Posterior cingulate gyrus (tissue), 11 donors: ENCODE results near the gene FSTL4.
"Not testable (repeated sequence)": the region's sequence is repeated elsewhere in the genome, so short reads cannot be mapped to it uniquely, and the experiment has no call there.

ENCODE experiments used
- DNase-seq, 10 donors: peaks; one replicate each; pipeline versions ENCODE4 v3.0.0 to v3.0.0-alpha.2; 2020 to 2021; ENCODE audit warnings: mixed read lengths in 3 of 10
- intact Hi-C: fragments of 100-400 bp; cut with DNase I; formaldehyde crosslinking; loops from one replicate; pipeline ENCODE4 v1.15.1; 2023

Gene FSTL4

GRCh38 chr5:133461796-133462516 is 150.4 kb downstream of the FSTL4 start:
- DNase-seq = no peak
- intact Hi-C loops = no loop called here

GRCh38 chr5:133460172-133460758 is 152.1 kb downstream of the FSTL4 start:
- peak in 2 of 10 donors; percentile 21 to 70 for DNase-seq
- intact Hi-C loops = no loop called here

- intact Hi-C loops = no loop called here
- no peak for DNase-seq
Measured at GRCh38 chr5:133459474-133460160, 152.7 kb downstream of the FSTL4 start.

GRCh38 chr5:133458435-133458834 is 153.9 kb downstream of the FSTL4 start:
- peak in 1 of 10 donors; percentile 39 for DNase-seq
- intact Hi-C loops = no loop called here

GRCh38 chr5:133457439-133458355 is 154.6 kb downstream of the FSTL4 start:
- DNase-seq = peak in 1 of 10 donors; percentile 59
- intact Hi-C loops = no loop called here

- intact Hi-C loops = no loop called here
Measured at GRCh38 chr5:133456933-133457402, 155.4 kb downstream of the FSTL4 start.

GRCh38 chr5:133455676-133456075 is 156.7 kb downstream of the FSTL4 start:
- peak in 2 of 10 donors; percentile 64 to 81 for DNase-seq
- intact Hi-C loops = no loop called here

More at GRCh38 chr5:133456933-133457402, 155.4 kb downstream of the FSTL4 start:
- no peak for DNase-seq

GRCh38 chr5:133454442-133454841 is 157.9 kb downstream of the FSTL4 start:
- intact Hi-C loops = no loop called here
- DNase-seq = peak in 2 of 10 donors; percentile 83

GRCh38 chr5:133453831-133454230 is 158.5 kb downstream of the FSTL4 start:
- DNase-seq = no peak
- intact Hi-C loops = no loop called here

GRCh38 chr5:133453084-133453780 is 159.1 kb downstream of the FSTL4 start:
- intact Hi-C loops = no loop called here
- DNase-seq = no peak

GRCh38 chr5:133451926-133452325 is 160.4 kb downstream of the FSTL4 start:
- intact Hi-C loops = no loop called here
- peak in 2 of 10 donors; percentile 56 to 85 for DNase-seq

GRCh38 chr5:133450286-133450685 is 162.1 kb downstream of the FSTL4 start:
- peak in 1 of 10 donors; percentile 49 for DNase-seq
- intact Hi-C loops = no loop called here

- intact Hi-C loops = no loop called here
- peak in 1 of 10 donors; percentile 56 for DNase-seq
Measured at GRCh38 chr5:133449181-133449580, 163.2 kb downstream of the FSTL4 start.

- intact Hi-C loops = no loop called here
- peak in 1 of 10 donors; percentile 61 for DNase-seq
Measured at GRCh38 chr5:133446440-133446839, 165.9 kb downstream of the FSTL4 start.

GRCh38 chr5:133445744-133446143 is 166.6 kb downstream of the FSTL4 start:
- DNase-seq = peak in 2 of 10 donors; percentile 72 to 84
- intact Hi-C loops = no loop called here

- peak in 1 of 10 donors; percentile 42 for DNase-seq
- intact Hi-C loops = not testable (repeated sequence)
Measured at GRCh38 chr5:133445204-133445603, 167.1 kb downstream of the FSTL4 start.

- intact Hi-C loops = no loop called here
- DNase-seq = peak in 1 of 10 donors; percentile 18
Measured at GRCh38 chr5:133444711-133445110, 167.6 kb downstream of the FSTL4 start.

- intact Hi-C loops = no loop called here
- DNase-seq = peak in 1 of 10 donors; percentile 59
Measured at GRCh38 chr5:133441166-133441815, 171.1 kb downstream of the FSTL4 start.
